ENCODE results near the gene COPS6.

COPS6 gene

DNA sequence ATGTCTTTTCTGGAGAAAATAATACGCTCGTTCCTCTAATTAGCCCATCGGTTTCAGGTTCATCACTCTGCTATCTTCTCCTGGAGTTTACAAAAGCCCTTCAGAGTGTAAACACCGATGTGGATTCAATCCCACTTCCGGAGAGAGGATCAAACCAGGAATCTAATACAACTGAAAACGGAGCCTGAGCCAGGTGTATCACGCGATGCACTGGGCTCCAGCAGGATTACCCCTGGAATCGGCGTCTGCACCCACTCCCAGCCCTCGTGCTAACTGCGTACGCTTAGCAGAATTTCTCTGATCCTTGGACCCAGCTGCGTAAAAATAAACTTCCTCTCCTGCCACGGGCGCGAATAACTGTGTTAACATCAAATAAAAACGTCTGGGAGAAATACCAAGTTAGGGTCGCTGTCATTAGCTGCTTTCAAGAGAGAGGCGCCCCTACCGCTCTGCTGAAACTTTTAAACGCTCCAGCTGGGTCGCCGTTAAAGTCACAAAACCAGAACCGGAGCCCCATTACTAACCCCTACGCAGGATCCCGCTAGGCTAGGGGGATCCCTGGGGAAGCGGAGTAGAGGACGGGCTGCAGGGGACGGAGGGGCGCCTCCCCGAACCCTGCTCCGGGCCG lies 7.7 kb upstream of the COPS6 start:
- DNase-seq (ENCODE audit: low spot score), result no peak

- DNase-seq (ENCODE audit: low spot score), result peak; percentile 100
Observed at GRCh38 chr7:100081535-100082102, 7.2 kb upstream of the COPS6 start, which contains the start of gene ZNF3. Gene ZNF3 (minus strand): TSS chr7:100081723. CDS start chr7:100077357, 4,366 bp downstream.

- no peak for DNase-seq (ENCODE audit: low spot score)
Observed at GRCh38 chr7:100082978-100083377, 5.8 kb upstream of the COPS6 start.

DNA sequence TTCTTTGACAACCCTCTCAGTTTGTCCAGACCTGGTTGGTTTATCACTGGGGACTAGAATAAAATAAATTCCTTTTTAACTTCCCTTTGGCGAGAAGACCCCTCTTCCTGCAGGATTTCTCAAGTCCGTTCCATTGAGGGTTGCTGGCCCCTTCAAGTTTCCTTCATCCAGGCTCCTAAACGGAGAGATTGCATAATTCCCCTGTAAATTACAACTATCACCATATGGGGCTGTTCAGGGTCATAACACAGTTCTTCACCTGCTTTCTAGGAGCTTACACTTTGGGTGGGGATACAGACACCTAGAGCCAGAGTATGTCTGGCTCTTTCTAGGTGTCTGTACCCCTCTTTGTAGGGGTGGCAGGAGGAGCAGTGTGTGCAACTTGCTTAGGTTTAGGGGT lies 3.3 kb upstream of the COPS6 start:
- DNase-seq (ENCODE audit: low spot score), result no peak

- no peak for DNase-seq (ENCODE audit: low spot score)
Observed at GRCh38 chr7:100087055-100087750, 1.6 kb upstream of the COPS6 start.

GRCh38 chr7:100088095-100088620 lies 611 bp upstream of the COPS6 start:
- peak; percentile 75 for DNase-seq (ENCODE audit: low spot score)

- peak; percentile 35 for DNase-seq (ENCODE audit: low spot score)
Observed at GRCh38 chr7:100089458-100090196, 858 bp downstream of the COPS6 start.

- DNase-seq (ENCODE audit: low spot score), result peak; percentile 47
Observed at GRCh38 chr7:100090527-100091410, 2.0 kb downstream of the COPS6 start.

DNA sequence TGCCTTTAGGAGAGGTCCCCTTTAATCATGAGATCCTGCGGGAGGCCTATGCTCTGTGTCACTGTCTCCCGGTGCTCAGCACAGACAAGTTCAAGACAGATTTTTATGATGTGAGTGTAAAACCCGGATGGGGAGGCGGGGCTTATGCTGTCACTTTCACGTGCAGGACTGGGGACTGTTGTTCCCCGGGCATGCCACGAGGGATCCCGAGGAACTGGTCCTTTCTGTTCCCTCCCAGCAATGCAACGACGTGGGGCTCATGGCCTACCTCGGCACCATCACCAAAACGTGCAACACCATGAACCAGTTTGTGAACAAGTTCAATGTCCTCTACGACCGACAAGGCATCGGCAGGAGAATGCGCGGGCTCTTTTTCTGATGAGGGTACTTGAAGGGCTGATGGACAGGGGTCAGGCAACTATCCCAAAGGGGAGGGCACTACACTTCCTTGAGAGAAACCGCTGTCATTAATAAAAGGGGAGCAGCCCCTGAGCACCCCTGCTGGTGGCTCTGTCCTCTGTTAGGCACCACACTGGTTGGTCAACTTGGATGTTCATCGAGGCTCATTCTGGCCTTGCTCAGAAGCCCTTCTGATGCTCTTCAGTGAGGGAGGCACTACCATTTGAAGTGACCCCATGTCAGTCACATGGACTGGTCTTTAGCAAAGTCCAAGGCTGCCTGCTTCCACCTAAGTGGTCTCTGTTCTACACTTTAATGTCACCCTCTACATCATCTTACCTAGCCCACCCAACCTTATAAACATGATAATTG lies 2.8 kb downstream of the COPS6 start:
- peak; percentile 71 for DNase-seq (ENCODE audit: low spot score)

DNA sequence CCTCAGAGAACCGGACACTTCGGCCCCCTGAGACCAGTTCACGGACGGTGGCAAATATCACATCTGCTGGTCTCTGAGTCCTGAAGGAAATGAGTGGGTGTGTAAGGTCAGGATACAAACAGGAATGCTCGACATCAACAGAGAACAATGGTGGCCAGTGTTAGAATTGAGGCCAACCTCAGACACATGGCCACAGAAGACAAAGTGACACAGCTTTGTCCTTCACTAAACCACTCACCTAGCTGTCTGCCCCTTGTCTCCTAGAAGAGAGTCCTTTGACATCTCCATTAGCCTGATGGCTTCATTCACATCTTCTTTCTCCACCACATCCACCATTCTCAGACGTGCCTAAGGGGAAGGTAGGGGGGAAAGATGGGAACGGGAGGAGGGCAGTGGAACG lies 4.3 kb downstream of the COPS6 start:
- peak; percentile 41 for DNase-seq (ENCODE audit: low spot score)

DNA sequence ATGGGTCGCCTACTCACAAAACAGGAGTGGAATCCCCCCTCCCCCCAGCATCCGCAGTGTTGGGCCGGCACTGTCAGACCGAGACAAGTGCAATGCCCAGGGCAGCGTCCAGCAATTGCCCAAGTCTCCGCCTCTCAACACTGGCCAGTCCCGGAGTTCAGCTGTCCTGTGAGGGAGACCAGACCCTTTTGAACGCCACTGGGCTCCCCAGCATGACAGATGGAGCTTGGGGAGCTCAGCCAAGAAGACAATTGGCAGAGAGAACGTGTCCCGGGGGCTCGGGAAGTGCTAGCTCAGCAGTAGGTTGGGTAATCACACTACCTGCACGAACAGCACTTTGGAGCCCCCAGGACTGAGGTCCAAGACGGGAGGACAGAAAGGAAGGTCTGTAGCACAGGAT lies 4.7 kb downstream of the COPS6 start:
- DNase-seq (ENCODE audit: low spot score), result peak; percentile 40

GRCh38 chr7:100093925-100094486 lies 5.2 kb downstream of the COPS6 start:
- peak; percentile 46 for DNase-seq (ENCODE audit: low spot score)

DNA sequence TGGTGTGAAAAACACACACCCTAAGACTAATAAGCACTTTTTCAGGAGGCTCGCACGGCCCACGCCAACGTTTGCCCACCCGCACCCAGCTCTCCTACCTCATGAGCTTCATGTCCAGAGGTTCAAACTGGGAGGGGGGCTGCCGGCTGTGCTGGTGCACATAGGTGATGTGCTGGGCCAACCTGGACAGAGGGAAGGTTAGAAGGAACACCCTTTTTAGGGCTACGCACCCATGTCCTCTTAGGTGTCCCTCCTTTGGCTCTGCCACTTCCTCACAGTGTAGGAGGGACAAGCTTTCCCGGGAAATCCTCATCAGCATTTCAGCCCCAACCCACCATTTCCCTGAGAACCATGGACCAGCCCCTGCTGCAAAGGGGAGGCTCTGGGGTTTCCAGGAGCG lies 6.5 kb downstream of the COPS6 start:
- no peak for DNase-seq (ENCODE audit: low spot score)

- DNase-seq (ENCODE audit: low spot score), result no peak
Observed at GRCh38 chr7:100095704-100096103, 6.9 kb downstream of the COPS6 start.

DNA sequence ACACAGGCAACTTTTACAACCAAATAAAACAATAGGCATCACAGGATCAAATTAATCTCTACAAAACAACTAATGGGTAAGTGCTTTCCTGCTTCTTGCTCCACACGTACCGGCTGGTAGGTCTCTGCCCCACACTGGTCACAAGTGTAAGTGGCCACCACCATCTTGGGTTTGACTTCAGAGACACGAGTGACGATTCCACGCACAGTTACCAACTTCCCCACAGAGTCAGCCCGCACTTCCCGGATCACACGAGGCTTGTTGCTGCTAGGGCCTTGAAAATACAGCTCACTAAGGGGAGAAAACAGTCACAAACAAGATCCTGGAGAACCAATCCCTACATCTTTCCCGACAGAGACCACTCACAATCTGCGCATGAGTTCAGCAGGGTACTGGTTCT lies 10.1 kb downstream of the COPS6 start:
- DNase-seq (ENCODE audit: low spot score), result no peak

- no peak for DNase-seq (ENCODE audit: low spot score)
Observed at GRCh38 chr7:100099452-100099851, 10.7 kb downstream of the COPS6 start.

- peak; percentile 96 for DNase-seq (ENCODE audit: low spot score)
Observed at GRCh38 chr7:100100420-100101015, 11.7 kb downstream of the COPS6 start.

GRCh38 chr7:100101016-100101862 lies 12.5 kb downstream of the COPS6 start, which contains the start of the genes AP4M1 and MCM7:
Gene AP4M1 (plus strand): TSS chr7:100101643. CDS start chr7:100101715, 72 bp downstream.
Gene MCM7 (minus strand): TSS chr7:100101397. CDS start chr7:100101294, 103 bp downstream.
- DNase-seq (ENCODE audit: low spot score), result peak; percentile 100

Data from NAMALWA (cell line).